IMR-90 (cell line): Measurements from ENCODE around the gene PDE4B. TPM values are rescaled to one million over a fixed set of nuclear protein-coding genes. Genes with fewer than 3 reads are reported as not detected.

Source experiments
- ATAC-seq: fragments of 200-7000 bp; cut with Tn5 transposase; 2 replicates; pipeline ENCODE4 v1.9.1; 2020; ENCODE audit warnings: low read depth, mild to moderate bottlenecking, moderate library complexity
- BruUV-seq: library from RNA; stranded (reverse); fragments of 400-500 nt; replicated peaks from 2 replicates; lab custom pipeline; 2021; lab: Mats Ljungman, UMichigan
- CTCF ChIA-PET: fragments of 300-600 bp; formaldehyde crosslinking; extraction: SDS; loops from one replicate; lab custom pipeline; 2021; ENCODE audit warnings: antibody characterized with exemption; lab: Yijun Ruan, JAX
- POLR2A ChIA-PET: fragments of 300-600 bp; sonication (Branson Sonifier 250); formaldehyde crosslinking; loops from one replicate; lab custom pipeline; 2022; ENCODE audit warnings: antibody characterized with exemption; ENCODE audit not compliant: unreplicated experiment; lab: Charles Lee
- DNase-seq: peaks from one replicate; pipeline ENCODE4 v3.0.0; 2013
- H2AFZ ChIP-seq: replicated peaks from 2 replicates; pipeline ENCODE3; 2013; ENCODE audit warnings: low read length, mild to moderate bottlenecking; ENCODE audit not compliant: poor library complexity
- H2AK5ac ChIP-seq: 2 replicates; pipeline ENCODE4 v1.6.1; 2013; ENCODE audit warnings: low read depth, low read length, inconsistent platforms
- H2AK9ac ChIP-seq: replicated peaks from 2 replicates; pipeline ENCODE3; 2013; ENCODE audit warnings: mild to moderate bottlenecking, low read depth, low read length, moderate library complexity; ENCODE audit not compliant: poor library complexity
- H2BK120ac ChIP-seq: 2 replicates; pipeline ENCODE4 v1.6.1; 2013; ENCODE audit warnings: low read depth, low read length, inconsistent platforms
- H2BK15ac ChIP-seq: 3 replicates; pipeline ENCODE4 v1.6.1; 2013; ENCODE audit warnings: low read depth, low read length, inconsistent platforms
- H2BK20ac ChIP-seq: 2 replicates; pipeline ENCODE4 v1.6.1; 2013; ENCODE audit warnings: low read depth, mild to moderate bottlenecking, inconsistent platforms, low read length, moderate library complexity
- H2BK5ac ChIP-seq: 2 replicates; pipeline ENCODE4 v1.6.1; 2013; ENCODE audit warnings: mild to moderate bottlenecking, low read depth, low read length, inconsistent platforms; ENCODE audit not compliant: poor library complexity, severe bottlenecking
- H3K14ac ChIP-seq: replicated peaks from 2 replicates; pipeline ENCODE4 v1.6.1; 2013; ENCODE audit warnings: low read depth, low read length, inconsistent platforms
- H3K18ac ChIP-seq: 2 replicates; pipeline ENCODE4 v1.6.1; 2013; ENCODE audit warnings: low read depth, low read length, control low read depth
- H3K23ac ChIP-seq: 2 replicates; pipeline ENCODE4 v1.6.1; 2013; ENCODE audit warnings: low read depth, low read length, inconsistent platforms
- H3K27ac ChIP-seq: 2 replicates; pipeline ENCODE4 v1.5.1; 2013; ENCODE audit warnings: mild to moderate bottlenecking, control low read depth, low read length; ENCODE audit not compliant: insufficient read depth
- H3K27me3 ChIP-seq: 2 replicates; pipeline ENCODE4 v1.6.1; 2013; ENCODE audit warnings: low read length; ENCODE audit not compliant: control insufficient read depth, insufficient read depth
- H3K36me3 ChIP-seq: 2 replicates; pipeline ENCODE4 v1.6.1; 2013; ENCODE audit warnings: low read length, mixed read lengths; ENCODE audit not compliant: control insufficient read depth, insufficient read depth
- H3K4ac ChIP-seq: 2 replicates; pipeline ENCODE4 v1.6.1; 2013; ENCODE audit warnings: low read depth, low read length, inconsistent platforms
- H3K4me1 ChIP-seq: 2 replicates; pipeline ENCODE4 v1.6.1; 2013; ENCODE audit warnings: low read length, mixed read lengths; ENCODE audit not compliant: control insufficient read depth, insufficient read depth
- H3K4me2 ChIP-seq: 2 replicates; pipeline ENCODE4 v1.6.1; 2013; ENCODE audit warnings: low read depth, mild to moderate bottlenecking, control low read depth, low read length, moderate library complexity
- H3K4me3 ChIP-seq: 2 replicates; pipeline ENCODE4 v1.5.1; 2013; ENCODE audit warnings: low read depth, mild to moderate bottlenecking, control low read depth, low read length, moderate library complexity; ENCODE audit not compliant: insufficient read depth
- H3K56ac ChIP-seq: 2 replicates; pipeline ENCODE4 v1.6.1; 2013; ENCODE audit warnings: low read length, inconsistent platforms; ENCODE audit not compliant: insufficient read depth; ENCODE audit errors: extremely low read depth
- H3K79me1 ChIP-seq, 2 experiments: 2 replicates each; pipeline ENCODE4 v1.6.1; 2013; ENCODE audit warnings: low read length in 2 of 2, inconsistent platforms in 1 of 2, low read depth in 1 of 2
- H3K9ac ChIP-seq: 2 replicates; pipeline ENCODE4 v1.6.1; 2013; ENCODE audit warnings: low read depth, low read length, control low read depth
- H3K9me1 ChIP-seq: 2 replicates; pipeline ENCODE4 v1.6.1; 2013; ENCODE audit warnings: low read length, inconsistent platforms; ENCODE audit not compliant: insufficient read depth
- H3K9me3 ChIP-seq: 2 replicates; pipeline ENCODE4 v1.6.1; 2013; ENCODE audit warnings: low read length; ENCODE audit not compliant: control insufficient read depth, insufficient read depth
- H4K20me1 ChIP-seq: 2 replicates; pipeline ENCODE4 v1.6.1; 2013; ENCODE audit warnings: low read length, inconsistent platforms; ENCODE audit not compliant: insufficient read depth
- H4K5ac ChIP-seq: 2 replicates; pipeline ENCODE4 v1.6.1; 2013; ENCODE audit warnings: mild to moderate bottlenecking, low read depth, low read length, control low read depth
- H4K8ac ChIP-seq, 2 experiments: 2 replicates each; pipeline ENCODE4 v1.6.1; 2013; ENCODE audit warnings: low read depth in 2 of 2, low read length in 2 of 2, control low read depth in 1 of 2, inconsistent platforms in 1 of 2
- H4K91ac ChIP-seq: 2 replicates; pipeline ENCODE4 v1.6.1; 2013; ENCODE audit warnings: low read depth, low read length, inconsistent platforms; ENCODE audit not compliant: insufficient read depth
- BHLHE40 ChIP-seq: fragments of 150-350 bp; IDR thresholded peaks from 2 replicates; pipeline ENCODE4 v1.6.1; 2016; ENCODE audit warnings: mild to moderate bottlenecking, low read depth, low read length
- CEBPB ChIP-seq: IDR thresholded peaks from 2 replicates; pipeline ENCODE4 v1.6.1; 2012; ENCODE audit warnings: low read depth, low read length, improper control_type of control experiment
- CHD1 ChIP-seq: IDR thresholded peaks from 2 replicates; pipeline ENCODE4 v1.6.1; 2012; ENCODE audit warnings: low read depth, low read length, improper control_type of control experiment
- FOS ChIP-seq: fragments of 150-350 bp; IDR thresholded peaks from 2 replicates; pipeline ENCODE4 v1.6.1; 2016; ENCODE audit warnings: low read depth, low read length
- MAFK ChIP-seq: IDR thresholded peaks from 2 replicates; pipeline ENCODE4 v1.6.1; 2012; ENCODE audit warnings: low read depth, low read length, improper control_type of control experiment
- MAZ ChIP-seq: IDR thresholded peaks from 2 replicates; pipeline ENCODE4 v1.6.1; 2012; ENCODE audit warnings: low read depth, mild to moderate bottlenecking, low read length, improper control_type of control experiment, moderate library complexity, borderline replicate concordance
- MXI1 ChIP-seq: IDR thresholded peaks from 2 replicates; pipeline ENCODE4 v1.6.1; 2012; ENCODE audit warnings: low read depth, mild to moderate bottlenecking, low read length, moderate library complexity, borderline replicate concordance
- NFE2L2 ChIP-seq: fragments of 150-350 bp; IDR thresholded peaks from 2 replicates; pipeline ENCODE4 v1.6.1; 2016; ENCODE audit warnings: low read depth, mild to moderate bottlenecking, low read length
- POLR2A ChIP-seq: IDR thresholded peaks from 2 replicates; pipeline ENCODE4 v1.6.1; 2012; ENCODE audit warnings: mild to moderate bottlenecking, low read depth, low read length
- RCOR1 ChIP-seq: IDR thresholded peaks from 2 replicates; pipeline ENCODE4 v1.6.1; 2012; ENCODE audit warnings: mild to moderate bottlenecking, low read length, improper control_type of control experiment; ENCODE audit not compliant: insufficient replicate concordance
- RFX5 ChIP-seq: IDR thresholded peaks from 2 replicates; pipeline ENCODE4 v1.8.0; 2012; ENCODE audit warnings: low read depth, mild to moderate bottlenecking, low read length, moderate library complexity
- dilution Hi-C: fragments of 300-500 bp; cut with HindIII; formaldehyde crosslinking; loops from one replicate; pipeline ENCODE4 v1.14.3; 2018; ENCODE audit warnings: low sequenced_read_pairs; ENCODE audit not compliant: unreplicated experiment
- in situ Hi-C: fragments of 300-500 bp; cut with MboI; formaldehyde crosslinking; loops from 3 replicates; pipeline ENCODE4 v1.14.3; 2019; ENCODE audit warnings: low sequenced_read_pairs, inconsistent platforms, mixed read lengths
- intact Hi-C: fragments of 100-400 bp; cut with micrococcal nuclease; formaldehyde crosslinking; loops from 2 replicates; pipeline ENCODE4 v1.10.0; 2022
- polyA plus RNA-seq, 3 experiments: library from polyadenylated mRNA; depleted of rRNA; stranded (reverse); fragments of >200 nt; gene quantifications; 2 replicates each; pipeline ENCODE4 v1.2.3, GENCODE V29; 2012; ENCODE audit warnings: low replicate concordance in 1 of 3
- total RNA-seq: library from RNA; depleted of rRNA; stranded (reverse); fragments of >200 nt; gene quantifications from 2 replicates; pipeline ENCODE4 v1.2.3, GENCODE V29; 2012
- TF ChIP-seq, protein P1 (sequence below): fragments of 150-350 bp; IDR thresholded peaks from 2 replicates; pipeline ENCODE4 v1.6.1; 2017; ENCODE audit warnings: mild to moderate bottlenecking, antibody characterized with exemption, low read length, low read depth
- TF ChIP-seq, protein P2 (sequence below): conservative IDR thresholded peaks from 2 replicates; pipeline ENCODE4 v1.5.1; 2012; ENCODE audit warnings: mild to moderate bottlenecking, low read depth, low read length, improper control_type of control experiment

Gene PDE4B
- total and polyA plus RNA-seq, 2 of the 4 experiments (the other 2 are of a cell fraction): 5.8 to 21.3 TPM

DNA sequence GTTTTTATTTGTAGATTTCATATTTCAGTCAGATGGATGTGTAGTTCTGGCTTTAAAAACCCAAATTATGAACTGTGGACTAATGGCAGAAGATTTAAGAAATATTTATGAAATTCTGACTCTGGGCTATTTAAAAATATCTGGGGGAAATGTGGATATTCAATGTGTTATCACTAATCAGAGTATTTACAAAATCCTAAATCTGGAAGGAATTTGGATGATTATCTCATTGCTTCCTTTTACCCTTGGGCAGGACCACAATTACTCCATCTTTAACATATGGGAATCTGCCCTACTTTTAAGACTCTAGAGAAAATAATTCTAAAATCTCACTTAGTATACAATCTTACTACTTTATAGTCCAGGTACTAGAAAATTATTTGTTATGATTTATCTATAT lies 203.2 kb downstream of the PDE4B start:
- DNase-seq (no peak), ATAC-seq (no peak)
- no peak overlapping the region for H2AFZ ChIP-seq
- H2BK5ac ChIP-seq: no peak overlapping the region
- no peak overlapping the region for H2BK15ac ChIP-seq
- H2AK5ac ChIP-seq: no peak overlapping the region
- no peak overlapping the region for H3K4me3 ChIP-seq
- CTCF ChIA-PET: no interaction called here
- POLR2A ChIA-PET: no interaction called here
- in situ Hi-C loops (no loop called here), intact Hi-C loops (no loop called here), dilution Hi-C loops (no loop called here)
- TF ChIP-seq FOS (no peak), CEBPB (no peak), RFX5 (no peak), MAZ (no peak), RCOR1 (no peak), BHLHE40 (no peak), MXI1 (no peak), NFE2L2 (no peak), POLR2A (no peak), CHD1 (no peak), MAFK (no peak)
- TF ChIP-seq, protein P1, sequence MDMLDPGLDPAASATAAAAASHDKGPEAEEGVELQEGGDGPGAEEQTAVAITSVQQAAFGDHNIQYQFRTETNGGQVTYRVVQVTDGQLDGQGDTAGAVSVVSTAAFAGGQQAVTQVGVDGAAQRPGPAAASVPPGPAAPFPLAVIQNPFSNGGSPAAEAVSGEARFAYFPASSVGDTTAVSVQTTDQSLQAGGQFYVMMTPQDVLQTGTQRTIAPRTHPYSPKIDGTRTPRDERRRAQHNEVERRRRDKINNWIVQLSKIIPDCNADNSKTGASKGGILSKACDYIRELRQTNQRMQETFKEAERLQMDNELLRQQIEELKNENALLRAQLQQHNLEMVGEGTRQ: no peak
- TF ChIP-seq, protein P2, sequence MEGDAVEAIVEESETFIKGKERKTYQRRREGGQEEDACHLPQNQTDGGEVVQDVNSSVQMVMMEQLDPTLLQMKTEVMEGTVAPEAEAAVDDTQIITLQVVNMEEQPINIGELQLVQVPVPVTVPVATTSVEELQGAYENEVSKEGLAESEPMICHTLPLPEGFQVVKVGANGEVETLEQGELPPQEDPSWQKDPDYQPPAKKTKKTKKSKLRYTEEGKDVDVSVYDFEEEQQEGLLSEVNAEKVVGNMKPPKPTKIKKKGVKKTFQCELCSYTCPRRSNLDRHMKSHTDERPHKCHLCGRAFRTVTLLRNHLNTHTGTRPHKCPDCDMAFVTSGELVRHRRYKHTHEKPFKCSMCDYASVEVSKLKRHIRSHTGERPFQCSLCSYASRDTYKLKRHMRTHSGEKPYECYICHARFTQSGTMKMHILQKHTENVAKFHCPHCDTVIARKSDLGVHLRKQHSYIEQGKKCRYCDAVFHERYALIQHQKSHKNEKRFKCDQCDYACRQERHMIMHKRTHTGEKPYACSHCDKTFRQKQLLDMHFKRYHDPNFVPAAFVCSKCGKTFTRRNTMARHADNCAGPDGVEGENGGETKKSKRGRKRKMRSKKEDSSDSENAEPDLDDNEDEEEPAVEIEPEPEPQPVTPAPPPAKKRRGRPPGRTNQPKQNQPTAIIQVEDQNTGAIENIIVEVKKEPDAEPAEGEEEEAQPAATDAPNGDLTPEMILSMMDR: no peak
- no peak overlapping the region for H4K8ac ChIP-seq
- no peak overlapping the region for H3K4ac ChIP-seq
- no peak overlapping the region for H2BK120ac ChIP-seq
- no peak overlapping the region for H2BK20ac ChIP-seq
- no peak overlapping the region for H3K23ac ChIP-seq
- no TSS peak for BruUV-seq
- no peak overlapping the region for H3K9ac ChIP-seq
- H4K5ac ChIP-seq: no peak overlapping the region
- H3K56ac ChIP-seq: no peak overlapping the region
- H3K4me1 ChIP-seq: no peaks in the 10 kb centered on the region
- no peak overlapping the region for H2AK9ac ChIP-seq
- H3K4me2 ChIP-seq: no peak overlapping the region
- H3K79me1 ChIP-seq: no peaks in the 10 kb centered on the region
- H4K20me1 ChIP-seq: no peaks in the 10 kb centered on the region
- no peaks in the 10 kb centered on the region for H3K36me3 ChIP-seq
- no peaks in the 10 kb centered on the region for H3K9me3 ChIP-seq
- no peak overlapping the region for H4K91ac ChIP-seq
- no peak overlapping the region for H3K27ac ChIP-seq
- H3K27me3 ChIP-seq: no peaks in the 10 kb centered on the region
- H3K14ac ChIP-seq: no peak overlapping the region
- H3K9me1 ChIP-seq: no peaks in the 10 kb centered on the region
- no peak overlapping the region for H3K18ac ChIP-seq
